Measurements from ENCODE around the gene CCBE1.
"Not testable (repeated sequence)": the region's sequence is repeated elsewhere in the genome, so short reads cannot be mapped to it uniquely, and the experiment has no call there.

The CCBE1 gene

GRCh38 chr18:59658941-59659340 lies 38.3 kb downstream of the CCBE1 start:
- in situ Hi-C loops (cut with MboI; ENCODE audit: low sequenced_read_pairs), result no loop called here

- in situ Hi-C loops (cut with MboI; ENCODE audit: low sequenced_read_pairs), result no loop called here
Measured at GRCh38 chr18:59657012-59657411, 40.2 kb downstream of the CCBE1 start.

GRCh38 chr18:59656373-59656887 lies 40.8 kb downstream of the CCBE1 start:
- in situ Hi-C loops (cut with MboI; ENCODE audit: low sequenced_read_pairs), result no loop called here

GRCh38 chr18:59655676-59656075 lies 41.5 kb downstream of the CCBE1 start:
- in situ Hi-C loops (cut with MboI; ENCODE audit: low sequenced_read_pairs), result no loop called here

- in situ Hi-C loops (cut with MboI; ENCODE audit: low sequenced_read_pairs), result no loop called here
Measured at GRCh38 chr18:59651071-59651470, 46.2 kb downstream of the CCBE1 start.

- in situ Hi-C loops (cut with MboI; ENCODE audit: low sequenced_read_pairs), result no loop called here
Measured at GRCh38 chr18:59650266-59650820, 46.9 kb downstream of the CCBE1 start.

GRCh38 chr18:59649591-59649990 lies 47.6 kb downstream of the CCBE1 start:
- in situ Hi-C loops (cut with MboI; ENCODE audit: low sequenced_read_pairs), result no loop called here

- in situ Hi-C loops (cut with MboI; ENCODE audit: low sequenced_read_pairs), result not testable (repeated sequence)
Measured at GRCh38 chr18:59648469-59648868, 48.8 kb downstream of the CCBE1 start.

GRCh38 chr18:59646963-59647307 lies 50.3 kb downstream of the CCBE1 start:
- in situ Hi-C loops (cut with MboI; ENCODE audit: low sequenced_read_pairs), result no loop called here

- in situ Hi-C loops (cut with MboI; ENCODE audit: low sequenced_read_pairs), result no loop called here
Measured at GRCh38 chr18:59646228-59646962, 50.8 kb downstream of the CCBE1 start.

- in situ Hi-C loops (cut with MboI; ENCODE audit: low sequenced_read_pairs), result no loop called here
Measured at GRCh38 chr18:59643740-59644139, 53.5 kb downstream of the CCBE1 start.

GRCh38 chr18:59640721-59641120 lies 56.5 kb downstream of the CCBE1 start:
- in situ Hi-C loops (cut with MboI; ENCODE audit: low sequenced_read_pairs), result no loop called here

- in situ Hi-C loops (cut with MboI; ENCODE audit: low sequenced_read_pairs), result no loop called here
Measured at GRCh38 chr18:59639821-59640220, 57.4 kb downstream of the CCBE1 start.

GRCh38 chr18:59639136-59639535 lies 58.1 kb downstream of the CCBE1 start:
- in situ Hi-C loops (cut with MboI; ENCODE audit: low sequenced_read_pairs), result no loop called here

GRCh38 chr18:59633961-59634485 lies 63.2 kb downstream of the CCBE1 start:
- in situ Hi-C loops (cut with MboI; ENCODE audit: low sequenced_read_pairs), result no loop called here

- in situ Hi-C loops (cut with MboI; ENCODE audit: low sequenced_read_pairs), result no loop called here
Measured at GRCh38 chr18:59633317-59633716, 63.9 kb downstream of the CCBE1 start.

GRCh38 chr18:59631583-59632181 lies 65.5 kb downstream of the CCBE1 start:
- in situ Hi-C loops (cut with MboI; ENCODE audit: low sequenced_read_pairs), result no loop called here

- in situ Hi-C loops (cut with MboI; ENCODE audit: low sequenced_read_pairs), result no loop called here
Measured at GRCh38 chr18:59629894-59630293, 67.3 kb downstream of the CCBE1 start.

- in situ Hi-C loops (cut with MboI; ENCODE audit: low sequenced_read_pairs), result no loop called here
Measured at GRCh38 chr18:59628995-59629394, 68.2 kb downstream of the CCBE1 start.

- in situ Hi-C loops (cut with MboI; ENCODE audit: low sequenced_read_pairs), result no loop called here
Measured at GRCh38 chr18:59627414-59627813, 69.8 kb downstream of the CCBE1 start.

- in situ Hi-C loops (cut with MboI; ENCODE audit: low sequenced_read_pairs), result no loop called here
Measured at GRCh38 chr18:59624369-59624765, 72.9 kb downstream of the CCBE1 start.
